ENCODE results near the gene GALNT18.

Gene GALNT18

DNA sequence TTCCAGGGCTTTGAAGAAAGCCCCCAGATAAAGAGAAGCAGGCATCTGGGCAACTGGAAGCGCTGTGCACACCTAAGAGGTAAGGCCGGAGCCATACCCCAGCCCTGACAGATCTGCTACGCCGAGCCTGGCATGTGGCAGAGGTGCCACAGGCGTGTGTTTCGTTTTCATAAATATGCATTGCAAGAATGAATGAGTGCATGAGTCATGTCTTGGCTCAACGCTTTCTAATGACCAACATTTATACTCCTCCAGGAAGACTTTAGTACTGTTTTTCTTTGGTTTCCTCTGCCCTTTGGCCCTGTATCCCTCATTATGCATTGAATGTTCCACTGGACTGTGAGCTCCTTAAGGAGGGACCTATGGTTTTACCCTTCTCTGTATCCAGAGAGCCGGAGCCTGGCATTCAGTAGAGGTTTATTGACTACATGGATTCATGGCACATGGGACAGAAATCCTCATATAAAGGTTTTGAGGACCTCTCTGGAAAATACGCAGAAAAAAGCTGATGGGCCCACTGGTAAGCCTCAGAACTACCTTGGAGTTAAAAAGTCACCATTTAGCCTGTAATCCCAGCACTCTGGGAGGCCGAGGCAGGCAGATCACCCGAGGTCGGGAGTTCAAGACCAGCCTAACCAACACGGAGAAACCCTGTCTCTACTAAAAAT lies 229.9 kb downstream of the GALNT18 start:
- H3K27me3 Mint-ChIP-seq = peaks cover 39% of the 10 kb centered on the region
- H3K36me3 Mint-ChIP-seq (ENCODE audit: insufficient read depth) = no peaks in the 10 kb centered on the region
- H3K4me3 Mint-ChIP-seq = no peak overlapping the region
- DNase-seq (ENCODE audit: low spot score in 2 of 2) (no peak), ATAC-seq (replicated peaks; ENCODE audit: extremely low read depth, poor library complexity, severe bottlenecking) (no peak)
- H3K9me3 Mint-ChIP-seq = no peaks in the 10 kb centered on the region
- no peaks in the 10 kb centered on the region for H3K4me1 Mint-ChIP-seq
- no peak overlapping the region for H3K27ac Mint-ChIP-seq (ENCODE audit: low read depth)

DNA sequence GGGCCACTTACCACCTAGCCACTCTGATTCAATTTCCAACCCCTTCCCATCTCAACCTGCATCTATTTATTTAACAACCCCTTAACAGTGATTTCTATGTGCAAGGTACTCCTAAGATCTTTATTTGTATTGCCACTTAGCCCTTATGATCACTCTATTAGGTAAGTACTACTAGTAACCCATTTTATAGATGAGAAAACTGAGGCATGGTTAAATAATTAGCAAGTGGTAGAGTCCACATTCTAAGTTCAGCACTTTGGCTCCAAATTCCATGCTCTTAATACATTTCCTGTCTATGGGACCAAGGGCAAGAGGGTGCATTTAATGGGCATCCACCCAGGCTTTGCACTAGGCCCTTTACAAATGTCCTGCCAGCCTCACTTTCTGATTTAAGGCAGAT lies 230.6 kb downstream of the GALNT18 start:
- H3K27ac Mint-ChIP-seq (ENCODE audit: low read depth) = no peak overlapping the region
- H3K4me1 Mint-ChIP-seq = no peaks in the 10 kb centered on the region
- H3K27me3 Mint-ChIP-seq = peaks cover 35% of the 10 kb centered on the region
- DNase-seq (ENCODE audit: low spot score in 2 of 2) (no peak), ATAC-seq (replicated peaks; ENCODE audit: extremely low read depth, poor library complexity, severe bottlenecking) (no peak)
- no peaks in the 10 kb centered on the region for H3K36me3 Mint-ChIP-seq (ENCODE audit: insufficient read depth)
- H3K4me3 Mint-ChIP-seq = no peak overlapping the region
- H3K9me3 Mint-ChIP-seq = no peaks in the 10 kb centered on the region

DNA sequence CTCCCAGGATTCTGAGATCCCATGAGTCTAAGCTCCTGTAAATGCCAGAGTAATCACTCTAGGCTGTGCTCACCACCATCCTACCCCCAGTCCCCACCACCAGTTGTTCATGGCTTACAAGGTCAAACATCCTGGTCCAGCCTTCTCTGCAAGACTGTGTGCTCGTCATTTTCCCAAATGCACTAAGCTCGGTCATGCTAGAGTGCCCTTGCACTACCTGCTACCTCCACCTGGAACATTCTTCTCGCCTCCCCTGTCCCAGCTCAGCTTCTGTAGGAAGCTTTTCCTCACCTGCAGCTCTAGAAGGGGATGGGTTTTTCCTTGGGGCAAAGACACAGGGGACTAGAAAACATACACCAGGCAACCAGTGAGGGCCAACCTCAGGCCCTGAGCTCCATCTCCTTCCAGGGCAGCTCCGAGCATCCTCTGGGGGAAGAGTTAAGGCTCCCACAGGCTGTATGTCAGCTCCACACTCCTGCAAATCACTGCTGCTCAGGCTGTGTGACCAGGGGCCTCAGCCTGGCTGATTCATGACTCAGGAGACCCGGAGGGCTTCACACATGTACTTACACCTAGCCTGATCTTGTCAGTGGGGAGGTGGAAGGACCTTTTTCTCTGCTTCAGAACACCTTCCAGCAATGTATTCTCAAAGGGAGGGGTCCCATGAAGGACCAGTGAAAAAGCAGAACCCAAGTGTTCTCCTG lies 231.6 kb downstream of the GALNT18 start:
- H3K27me3 Mint-ChIP-seq = peaks cover 26% of the 10 kb centered on the region

DNA sequence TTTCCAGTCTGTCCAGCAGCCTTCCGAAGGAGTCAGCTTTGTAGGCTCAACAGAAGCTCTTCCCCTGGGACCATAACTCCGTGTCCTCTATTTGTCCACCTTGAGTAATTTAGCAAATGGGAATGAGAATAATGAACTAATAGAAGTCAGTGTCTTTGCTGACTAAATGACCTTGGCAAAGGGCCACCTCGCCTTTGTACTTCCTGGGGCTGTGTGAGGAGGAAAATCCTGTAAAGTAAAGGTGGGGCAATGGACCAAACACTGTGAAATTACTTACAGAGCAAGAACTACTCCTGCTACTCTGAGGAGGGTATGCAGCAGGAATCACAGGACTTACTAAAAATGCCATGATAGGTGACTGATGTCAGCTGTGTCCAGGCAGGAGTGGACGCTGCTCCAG lies 232.6 kb downstream of the GALNT18 start:
- H3K4me3 Mint-ChIP-seq = no peak overlapping the region
- no peaks in the 10 kb centered on the region for H3K4me1 Mint-ChIP-seq
- ATAC-seq (replicated peaks; ENCODE audit: extremely low read depth, poor library complexity, severe bottlenecking) (no peak), DNase-seq (ENCODE audit: low spot score in 2 of 2) (no peak)
- H3K27me3 Mint-ChIP-seq = peaks cover 23% of the 10 kb centered on the region
- H3K27ac Mint-ChIP-seq (ENCODE audit: low read depth) = no peak overlapping the region
- H3K9me3 Mint-ChIP-seq = no peaks in the 10 kb centered on the region
- H3K36me3 Mint-ChIP-seq (ENCODE audit: insufficient read depth) = no peaks in the 10 kb centered on the region

More for the DNA sequence above, 231.6 kb downstream of the GALNT18 start:
- H3K4me3 Mint-ChIP-seq = no peak overlapping the region
- H3K4me1 Mint-ChIP-seq = no peaks in the 10 kb centered on the region
- no peak for DNase-seq (ENCODE audit: low spot score in 2 of 2)
- no peaks in the 10 kb centered on the region for H3K36me3 Mint-ChIP-seq (ENCODE audit: insufficient read depth)
- no peak for ATAC-seq (replicated peaks; ENCODE audit: extremely low read depth, poor library complexity, severe bottlenecking)
- no peak overlapping the region for H3K27ac Mint-ChIP-seq (ENCODE audit: low read depth)
- H3K9me3 Mint-ChIP-seq = no peaks in the 10 kb centered on the region

DNA sequence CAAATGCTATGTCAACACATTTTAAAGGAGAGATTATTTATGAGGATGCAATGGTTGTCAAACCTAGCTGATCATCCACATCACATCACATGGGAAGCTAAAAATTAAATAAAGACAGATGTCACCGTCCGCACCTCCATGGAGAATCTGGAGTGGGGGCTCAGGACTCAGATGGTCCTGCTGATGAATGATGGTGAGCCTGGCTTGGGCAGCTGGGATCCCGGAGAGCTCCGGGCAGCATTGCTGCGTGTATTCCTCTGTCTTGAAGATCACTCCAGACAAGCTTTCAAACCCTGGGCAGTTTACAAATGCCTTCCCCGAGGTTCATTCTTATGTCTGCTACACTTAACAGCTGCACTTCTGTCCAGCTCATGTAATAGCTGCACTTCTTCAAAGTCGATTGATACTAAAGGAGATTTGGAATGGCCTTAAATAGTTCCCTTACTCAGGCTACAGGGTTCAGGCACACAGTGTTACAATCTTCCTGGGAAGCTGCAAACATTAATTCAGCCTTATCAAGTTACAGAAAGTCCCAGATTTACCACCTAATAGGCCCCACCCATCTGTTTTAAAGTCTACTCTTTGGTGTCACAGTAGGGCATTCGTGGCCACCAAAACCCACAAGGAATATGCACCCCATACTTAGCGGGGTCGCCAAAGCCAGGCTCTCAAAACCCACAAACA lies 234.0 kb downstream of the GALNT18 start:
- no peak for ATAC-seq (replicated peaks; ENCODE audit: extremely low read depth, poor library complexity, severe bottlenecking)
- no peaks in the 10 kb centered on the region for H3K9me3 Mint-ChIP-seq

DNA sequence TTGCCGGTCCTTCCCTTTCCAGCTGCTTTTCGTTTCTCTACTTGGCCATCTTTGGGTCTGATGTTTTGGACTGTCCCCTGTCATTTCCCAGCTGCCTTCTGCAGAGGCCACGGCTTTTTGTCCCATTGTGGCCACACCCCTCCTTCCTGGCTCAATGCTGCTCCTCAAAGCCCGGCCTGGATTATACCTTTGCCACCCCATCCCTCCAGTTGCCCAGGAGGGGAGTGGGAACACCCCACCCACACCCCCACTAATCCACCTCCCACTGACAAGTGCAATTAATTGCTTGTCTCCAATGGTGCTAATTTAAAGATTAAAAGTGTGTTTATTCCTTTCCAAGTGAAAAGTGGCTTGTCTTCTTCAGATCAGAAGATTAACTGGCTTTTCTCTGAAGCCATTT lies 234.6 kb downstream of the GALNT18 start:
- no peaks in the 10 kb centered on the region for H3K9me3 Mint-ChIP-seq
- no peak overlapping the region for H3K4me3 Mint-ChIP-seq
- H3K4me1 Mint-ChIP-seq = no peaks in the 10 kb centered on the region
- H3K27me3 Mint-ChIP-seq = peaks cover 32% of the 10 kb centered on the region
- DNase-seq (ENCODE audit: low spot score in 2 of 2) (no peak), ATAC-seq (replicated peaks; ENCODE audit: extremely low read depth, poor library complexity, severe bottlenecking) (no peak)
- H3K36me3 Mint-ChIP-seq (ENCODE audit: insufficient read depth) = no peaks in the 10 kb centered on the region
- no peak overlapping the region for H3K27ac Mint-ChIP-seq (ENCODE audit: low read depth)

More for the DNA sequence above, 234.0 kb downstream of the GALNT18 start:
- no peak for DNase-seq (ENCODE audit: low spot score in 2 of 2)
- Mint-ChIP-seq H3K27me3 (peaks cover 31% of the 10 kb centered on the region), H3K36me3 (ENCODE audit: insufficient read depth) (no peaks in the 10 kb centered on the region), H3K4me3 (no peak overlapping the region), H3K4me1 (no peaks in the 10 kb centered on the region), H3K27ac (ENCODE audit: low read depth) (no peak overlapping the region)

DNA sequence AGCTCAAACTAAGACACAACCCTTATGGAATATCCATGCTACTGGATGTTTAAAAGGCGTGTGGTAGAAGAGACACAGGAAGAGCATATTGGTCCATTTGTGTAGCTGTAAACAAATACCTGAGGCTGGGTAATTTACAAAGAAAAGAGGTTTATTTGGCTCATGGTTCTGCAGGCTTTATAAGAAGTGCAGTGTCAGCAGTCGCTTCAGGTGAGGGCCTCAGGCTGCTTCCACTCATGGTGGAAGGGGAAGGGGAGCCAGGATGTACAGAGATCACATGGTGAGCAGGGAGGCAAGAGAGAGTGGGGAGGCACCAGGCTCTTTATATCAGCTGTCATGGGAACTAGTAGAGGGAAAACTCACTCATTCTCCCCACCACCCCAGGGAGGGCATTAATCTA lies 237.0 kb downstream of the GALNT18 start:
- peaks cover 32% of the 10 kb centered on the region for H3K27me3 Mint-ChIP-seq
- no peaks in the 10 kb centered on the region for H3K4me1 Mint-ChIP-seq
- ATAC-seq (replicated peaks; ENCODE audit: extremely low read depth, poor library complexity, severe bottlenecking) = no peak
- no peak for DNase-seq (ENCODE audit: low spot score in 2 of 2)
- H3K9me3 Mint-ChIP-seq = no peaks in the 10 kb centered on the region
- H3K4me3 Mint-ChIP-seq = no peak overlapping the region
- no peak overlapping the region for H3K27ac Mint-ChIP-seq (ENCODE audit: low read depth)
- no peaks in the 10 kb centered on the region for H3K36me3 Mint-ChIP-seq (ENCODE audit: insufficient read depth)

DNA sequence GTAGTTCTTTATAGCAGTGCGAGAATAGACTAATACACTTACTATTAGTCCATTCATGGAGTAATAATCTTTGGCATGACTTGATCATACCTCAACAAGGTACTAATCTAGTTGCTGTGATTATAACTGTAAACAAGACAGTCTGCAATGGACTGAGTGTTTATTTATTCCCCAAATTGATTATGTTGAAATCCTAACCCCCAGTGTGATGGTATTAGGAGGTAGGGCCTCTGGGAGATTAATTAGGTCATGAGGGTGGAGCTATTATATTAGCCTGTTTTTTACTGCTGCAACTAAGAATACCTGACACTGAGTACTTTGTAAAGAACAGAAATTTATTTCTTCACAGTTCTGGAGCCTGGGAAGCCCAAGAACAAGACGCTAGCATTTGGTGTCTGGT lies 237.8 kb downstream of the GALNT18 start:
- peaks cover 30% of the 10 kb centered on the region for H3K27me3 Mint-ChIP-seq

DNA sequence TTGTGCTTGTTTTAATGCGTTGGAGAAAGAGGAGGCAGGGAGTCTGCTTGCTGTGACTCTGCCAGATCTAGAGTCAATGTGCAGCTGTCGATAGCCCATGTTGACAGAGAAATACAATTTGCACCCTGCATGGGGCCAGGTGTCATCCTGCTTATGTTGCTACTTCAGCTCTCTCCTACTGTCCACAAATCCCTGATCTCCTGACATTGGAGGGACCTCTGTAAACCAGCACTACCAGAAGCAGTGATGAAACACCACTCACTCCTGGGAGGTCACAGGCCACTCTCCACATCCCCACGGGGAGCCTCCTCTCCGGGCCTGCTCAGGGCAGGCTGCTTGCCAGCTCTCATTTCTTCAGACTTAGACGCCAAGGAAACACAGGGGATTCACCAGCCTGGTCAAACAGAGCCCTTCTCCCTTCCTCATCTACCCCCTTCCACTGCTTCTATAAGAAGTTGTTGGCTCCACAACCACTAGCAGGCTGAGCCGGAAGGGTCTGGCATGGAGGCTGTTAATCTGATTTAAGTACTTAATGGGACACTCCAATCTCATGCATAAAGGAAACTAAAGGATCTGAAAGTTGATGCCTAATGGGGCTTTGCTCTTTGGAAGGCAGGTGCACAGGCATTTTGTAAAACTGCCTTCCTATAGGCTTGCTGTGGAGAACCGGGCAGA lies 238.8 kb downstream of the GALNT18 start:
- no peak overlapping the region for H3K27ac Mint-ChIP-seq (ENCODE audit: low read depth)
- DNase-seq (ENCODE audit: low spot score in 2 of 2) (no peak), ATAC-seq (replicated peaks; ENCODE audit: extremely low read depth, poor library complexity, severe bottlenecking) (no peak)
- no peaks in the 10 kb centered on the region for H3K9me3 Mint-ChIP-seq
- H3K36me3 Mint-ChIP-seq (ENCODE audit: insufficient read depth) = peaks cover 2% of the 10 kb centered on the region
- H3K4me1 Mint-ChIP-seq = no peaks in the 10 kb centered on the region
- H3K4me3 Mint-ChIP-seq = no peak overlapping the region
- peaks cover 20% of the 10 kb centered on the region for H3K27me3 Mint-ChIP-seq

More for the DNA sequence above, 237.8 kb downstream of the GALNT18 start:
- H3K4me1 Mint-ChIP-seq = no peaks in the 10 kb centered on the region
- no peak for DNase-seq (ENCODE audit: low spot score in 2 of 2)
- no peak overlapping the region for H3K27ac Mint-ChIP-seq (ENCODE audit: low read depth)
- H3K36me3 Mint-ChIP-seq (ENCODE audit: insufficient read depth) = peaks cover 2% of the 10 kb centered on the region
- H3K4me3 Mint-ChIP-seq = no peak overlapping the region
- no peak for ATAC-seq (replicated peaks; ENCODE audit: extremely low read depth, poor library complexity, severe bottlenecking)
- no peaks in the 10 kb centered on the region for H3K9me3 Mint-ChIP-seq

DNA sequence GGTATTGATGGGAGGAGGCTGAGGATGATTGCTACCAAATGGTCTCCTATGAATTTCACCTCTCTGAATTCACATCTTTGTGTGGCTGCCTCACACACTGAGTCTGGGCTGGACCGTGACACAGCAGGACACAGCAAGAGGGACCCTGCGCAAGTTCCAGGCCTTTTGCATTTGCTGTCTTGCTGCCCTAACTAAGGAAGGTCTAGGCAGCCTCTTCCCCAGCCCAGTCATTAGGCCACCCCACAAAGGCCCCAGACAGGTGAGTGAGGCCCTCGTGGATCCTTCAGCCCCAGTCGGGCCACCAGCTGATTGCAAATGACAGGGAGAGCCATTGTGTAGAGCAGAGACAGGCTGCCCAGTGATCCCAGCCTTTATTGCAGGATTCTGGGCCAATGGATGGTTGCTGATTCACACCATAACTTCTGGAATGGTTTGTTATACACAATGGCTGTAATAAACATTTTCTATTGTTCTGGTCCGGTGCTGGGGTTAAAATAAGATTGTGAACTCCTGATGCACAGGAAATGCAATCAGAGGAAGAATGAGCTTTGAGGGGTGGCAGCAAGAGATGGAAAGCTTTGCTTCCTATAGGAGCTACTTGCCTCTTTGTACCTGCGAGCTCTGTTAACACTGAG lies 240.2 kb downstream of the GALNT18 start:
- ATAC-seq (replicated peaks; ENCODE audit: extremely low read depth, poor library complexity, severe bottlenecking) = no peak
- no peaks in the 10 kb centered on the region for H3K9me3 Mint-ChIP-seq

DNA sequence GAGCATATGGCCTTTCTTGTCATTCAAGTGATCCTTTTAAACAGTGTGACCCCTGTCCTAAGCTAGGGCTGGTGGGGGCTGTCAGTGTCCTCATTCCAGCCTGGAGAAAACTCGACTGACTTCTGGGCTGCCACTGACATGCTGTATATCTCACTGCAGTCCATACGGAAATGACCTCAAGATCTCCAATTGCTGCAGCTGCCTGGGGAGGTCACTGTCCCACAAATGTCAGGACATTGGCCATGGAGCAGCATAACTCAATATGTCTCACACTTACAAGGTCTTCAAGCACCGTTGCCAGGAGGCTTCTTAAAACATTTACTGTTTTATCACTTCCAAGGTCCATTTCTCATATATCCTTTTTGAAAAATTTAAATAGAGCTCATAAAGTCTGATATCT lies 240.9 kb downstream of the GALNT18 start:
- Mint-ChIP-seq H3K27me3 (peaks cover 10% of the 10 kb centered on the region), H3K27ac (ENCODE audit: low read depth) (no peak overlapping the region), H3K9me3 (no peaks in the 10 kb centered on the region), H3K4me1 (no peaks in the 10 kb centered on the region), H3K36me3 (ENCODE audit: insufficient read depth) (peaks cover 2% of the 10 kb centered on the region), H3K4me3 (no peak overlapping the region)
- no peak for DNase-seq (ENCODE audit: low spot score in 2 of 2)
- ATAC-seq (replicated peaks; ENCODE audit: extremely low read depth, poor library complexity, severe bottlenecking) = no peak

More for the DNA sequence above, 240.2 kb downstream of the GALNT18 start:
- Mint-ChIP-seq H3K27me3 (peaks cover 10% of the 10 kb centered on the region), H3K27ac (ENCODE audit: low read depth) (no peak overlapping the region), H3K36me3 (ENCODE audit: insufficient read depth) (peaks cover 2% of the 10 kb centered on the region), H3K4me1 (no peaks in the 10 kb centered on the region), H3K4me3 (no peak overlapping the region)
- DNase-seq (ENCODE audit: low spot score in 2 of 2) = no peak

DNA sequence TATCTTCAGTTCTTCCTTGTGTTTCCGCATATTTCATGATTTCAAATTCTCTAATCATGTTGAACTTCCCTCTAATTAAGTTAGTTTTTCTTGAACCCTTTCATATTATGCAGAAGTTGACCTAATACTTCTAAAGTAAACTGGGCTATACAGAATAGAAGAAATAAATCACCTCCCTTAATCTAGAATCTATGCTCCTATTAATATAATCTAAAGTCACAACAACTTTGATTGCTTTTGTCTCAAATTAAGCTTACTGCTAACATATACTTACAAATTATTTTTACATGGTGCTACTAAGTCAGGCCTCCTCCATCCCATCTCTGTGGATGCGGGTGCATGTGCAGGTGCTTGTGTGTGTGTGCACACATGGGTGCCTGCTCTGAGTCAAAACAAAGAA lies 241.5 kb downstream of the GALNT18 start:
- H3K4me1 Mint-ChIP-seq = no peaks in the 10 kb centered on the region
- H3K27me3 Mint-ChIP-seq = peaks cover 10% of the 10 kb centered on the region
- H3K27ac Mint-ChIP-seq (ENCODE audit: low read depth) = no peak overlapping the region
- no peaks in the 10 kb centered on the region for H3K9me3 Mint-ChIP-seq
- H3K4me3 Mint-ChIP-seq = no peak overlapping the region
- ATAC-seq (replicated peaks; ENCODE audit: extremely low read depth, poor library complexity, severe bottlenecking) (no peak), DNase-seq (ENCODE audit: low spot score in 2 of 2) (no peak)
- peaks cover 2% of the 10 kb centered on the region for H3K36me3 Mint-ChIP-seq (ENCODE audit: insufficient read depth)

Measured in central memory CD8-positive, alpha-beta T cell (primary cell).